Endothelial cell of umbilical vein (primary cell): ENCODE measurements around the gene HMG20B. TPM values are rescaled to one million over a fixed set of nuclear protein-coding genes. Genes with fewer than 3 reads are reported as not detected.

ENCODE experiments used
- BruUV-seq: library from RNA; stranded (reverse); fragments of 400-500 nt; replicated peaks from 2 replicates; lab custom pipeline; 2021; lab: Mats Ljungman, UMichigan
- CTCF ChIA-PET: fragments of 300-600, 350-600 bp; sonication (Branson Sonifier 250); formaldehyde crosslinking; loops from one replicate; lab custom pipeline; 2021; ENCODE audit warnings: antibody characterized with exemption, inconsistent platforms; lab: Charles Lee
- POLR2A ChIA-PET: fragments of 300-600, 350-600 bp; sonication (Branson Sonifier 250); formaldehyde crosslinking; loops from one replicate; lab custom pipeline; 2021; ENCODE audit warnings: antibody characterized with exemption, inconsistent platforms; lab: Charles Lee
- DNase-seq: peaks from one replicate; pipeline ENCODE4 v3.0.0-alpha.2; 2011; ENCODE audit warnings: low read depth, low spot score
- FAIRE-seq: peaks from 2 replicates; lab custom pipeline; 2011; peaks lifted over from hg19 to GRCh38; lab: Jason Lieb, UNC
- H2AFZ ChIP-seq: 2 replicates; pipeline ENCODE4 v1.6.0; 2012; ENCODE audit warnings: low read depth, low read length, control low read depth, inconsistent platforms
- H3K27ac ChIP-seq: 2 replicates; pipeline ENCODE4 v1.5.1; 2011; ENCODE audit warnings: low read depth, mild to moderate bottlenecking, control low read depth, low read length, moderate library complexity; ENCODE audit not compliant: insufficient read depth
- H3K27me3 ChIP-seq, 2 experiments: 2 replicates each; pipeline versions ENCODE4 v1.6.0 to v1.6.1; 2011; ENCODE audit warnings: low read length in 2 of 2, mixed read lengths in 1 of 2; ENCODE audit not compliant: control insufficient read depth in 2 of 2, insufficient read depth in 2 of 2
- H3K36me3 ChIP-seq, 2 experiments: 2 replicates in 1 of 2; 3 replicates in 1 of 2; pipeline ENCODE4 v1.5.1; 2011; ENCODE audit warnings: low read length in 2 of 2, mild to moderate bottlenecking in 1 of 2, moderate library complexity in 1 of 2; ENCODE audit not compliant: control insufficient read depth in 2 of 2, insufficient read depth in 2 of 2; ENCODE audit errors: extremely low read depth in 1 of 2
- H3K4me1 ChIP-seq: 3 replicates; pipeline ENCODE4 v1.5.1; 2011; ENCODE audit warnings: mild to moderate bottlenecking, low read length; ENCODE audit not compliant: control insufficient read depth, insufficient read depth; ENCODE audit errors: extremely low read depth
- H3K4me2 ChIP-seq: 2 replicates; pipeline ENCODE4 v1.6.1; 2011; ENCODE audit warnings: low read length, control low read depth, mixed read lengths; ENCODE audit not compliant: insufficient read depth
- H3K4me3 ChIP-seq, 3 experiments: fragments of 200-600 bp in 1 of 3; sonication (generic), shearing (Covaris generic) in 1 of 3; replicated peaks in 1 of 3; 2 replicates each; pipeline ENCODE4 v1.5.1; 2011 to 2016; ENCODE audit warnings: control low read depth in 3 of 3, low read length in 3 of 3, mild to moderate bottlenecking in 2 of 3, inconsistent platforms in 1 of 3, low read depth in 1 of 3, moderate library complexity in 1 of 3; ENCODE audit not compliant: insufficient read depth in 1 of 3
- H3K79me2 ChIP-seq: 2 replicates; pipeline ENCODE4 v1.6.0; 2012; ENCODE audit warnings: low read length, inconsistent platforms; ENCODE audit not compliant: control insufficient read depth, insufficient read depth
- H3K9ac ChIP-seq: replicated peaks from 2 replicates; pipeline ENCODE3; 2011; ENCODE audit warnings: low read length, control low read depth; ENCODE audit not compliant: insufficient read depth; ENCODE audit errors: extremely low read depth
- H3K9me1 ChIP-seq: replicated peaks from 3 replicates; pipeline ENCODE4 v1.6.0; 2011; ENCODE audit warnings: mild to moderate bottlenecking, low read length; ENCODE audit not compliant: control insufficient read depth, insufficient read depth; ENCODE audit errors: extremely low read depth
- H3K9me3 ChIP-seq: replicated peaks from 2 replicates; pipeline ENCODE4 v1.5.1; 2012; ENCODE audit warnings: low read length, inconsistent platforms; ENCODE audit not compliant: control insufficient read depth, insufficient read depth
- H4K20me1 ChIP-seq: replicated peaks from 2 replicates; pipeline ENCODE3; 2011; ENCODE audit warnings: mild to moderate bottlenecking, low read length; ENCODE audit not compliant: control insufficient read depth, insufficient read depth; ENCODE audit errors: extremely low read depth
- CTCF ChIP-seq, 2 donors: IDR thresholded peaks; 1 replicate in 1 of 2; 2 replicates in 1 of 2; pipeline ENCODE4 v1.5.1; 2011; ENCODE audit warnings: low read length in 2 of 2, mild to moderate bottlenecking in 2 of 2, moderate library complexity in 2 of 2, control low read depth in 1 of 2, inconsistent platforms in 1 of 2, low read depth in 1 of 2; ENCODE audit not compliant: insufficient read depth in 1 of 2; ENCODE audit errors: extremely low read depth in 1 of 2
- EZH2 ChIP-seq: IDR thresholded peaks from 2 replicates; pipeline ENCODE4 v1.6.1; 2012; ENCODE audit warnings: borderline replicate concordance, low read depth, mild to moderate bottlenecking, moderate library complexity, low read length, inconsistent platforms; ENCODE audit not compliant: severe bottlenecking
- FOS ChIP-seq: IDR thresholded peaks from 2 replicates; pipeline ENCODE4 v1.6.1; 2011; ENCODE audit warnings: mild to moderate bottlenecking, low read length, moderate library complexity, borderline replicate concordance; ENCODE audit not compliant: insufficient read depth
- GATA2 ChIP-seq: IDR thresholded peaks from 2 replicates; pipeline ENCODE4 v1.7.0; 2011; ENCODE audit warnings: low read depth, mild to moderate bottlenecking, moderate library complexity, mixed read lengths, low read length; ENCODE audit not compliant: insufficient read length, insufficient read depth
- JUN ChIP-seq: IDR thresholded peaks from 2 replicates; pipeline ENCODE4 v1.6.1; 2011; ENCODE audit warnings: borderline replicate concordance, low read depth; ENCODE audit not compliant: insufficient read length, insufficient read depth
- MAX ChIP-seq: IDR thresholded peaks from 2 replicates; pipeline ENCODE4 v1.6.1; 2011; ENCODE audit not compliant: insufficient read depth, insufficient read length
- MYC ChIP-seq: IDR thresholded peaks from one replicate; pipeline ENCODE4 v1.6.1; 2011; ENCODE audit warnings: mild to moderate bottlenecking, low read depth, low read length
- POLR2A ChIP-seq: IDR thresholded peaks from 2 replicates; pipeline ENCODE4 v1.6.1; 2012; ENCODE audit warnings: low read depth, mild to moderate bottlenecking, control low read depth, low read length
- POLR2AphosphoS5 ChIP-seq: IDR thresholded peaks from 2 replicates; pipeline ENCODE4 v1.6.1; 2012; ENCODE audit warnings: low read depth, mild to moderate bottlenecking, control low read depth, low read length, moderate library complexity; ENCODE audit not compliant: insufficient read depth
- dilution Hi-C: fragments of 300-500 bp; cut with MboI; formaldehyde crosslinking; loops from one replicate; pipeline ENCODE4 v1.15.0; 2019; ENCODE audit warnings: low sequenced_read_pairs; ENCODE audit not compliant: extremely low pct_ligation_motif_present
- intact Hi-C: fragments of 100-400 bp; cut with micrococcal nuclease; formaldehyde crosslinking; loops from one replicate; pipeline ENCODE4 v1.10.0; 2022
- polyA plus RNA-seq, 4 experiments: library from polyadenylated mRNA; depleted of rRNA in 3 of 4; stranded (reverse) in 3 of 4; unstranded in 1 of 4; fragments of >200 nt; gene quantifications; 2 replicates each; pipeline versions ENCODE4 v1.2.1 to v1.2.3, GENCODE V29; 2011 to 2012; ENCODE audit warnings: missing spikeins in 1 of 4
- total RNA-seq: library from RNA; stranded (reverse); gene quantifications from 2 replicates; pipeline ENCODE4 v1.2.3, GENCODE V29; 2021

The HMG20B gene
- total and polyA plus RNA-seq, 2 donors (not counting 3 experiments of a cell fraction or from before 2014, with no cell fraction given), result 53.2 to 98.2 TPM

GRCh38 chr19:3613818-3614661, 41.3 kb downstream of the HMG20B start:
- no peaks in the 10 kb centered on the region for H3K79me2 ChIP-seq
- no peak overlapping the region for H3K4me2 ChIP-seq
- TF ChIP-seq CTCF (IDR thresholded peaks at IDR 0.05; ENCODE audit: extremely low read depth in 1 of 2, insufficient read depth in 1 of 2, low read depth in 1 of 2, low read length in 2 of 2) (no peak), FOS (no peak), POLR2A (no peak), MYC (no peak), EZH2 (no peak), GATA2 (no peak), POLR2AphosphoS5 (no peak), JUN (no peak), MAX (no peak)
- CTCF ChIA-PET, result no interaction called here
- DNase-seq, result no peak
- no peak for FAIRE-seq
- POLR2A ChIA-PET, result no interaction called here
- intact Hi-C loops, result no loop called here
- peaks cover 2% of the 10 kb centered on the region for H3K4me1 ChIP-seq
- no peak overlapping the region for H3K27ac ChIP-seq
- BruUV-seq, result no TSS peak
- dilution Hi-C loops, result no loop called here
- H3K36me3 ChIP-seq, result peaks cover 0 to 16% of the 10 kb centered on the region in 2 experiments
- no peaks in the 10 kb centered on the region for H3K27me3 ChIP-seq
- no peak overlapping the region for H2AFZ ChIP-seq
- H3K9me1 ChIP-seq, result no peaks in the 10 kb centered on the region
- no peaks in the 10 kb centered on the region for H3K9me3 ChIP-seq
- H3K9ac ChIP-seq, result no peak overlapping the region
- H3K4me3 ChIP-seq, result no peak overlapping the region
- H4K20me1 ChIP-seq, result no peaks in the 10 kb centered on the region
